HepG2 (cell line): Measurements from ENCODE around the gene SERPINA6. TPM values are rescaled to one million over a fixed set of nuclear protein-coding genes. Genes with fewer than 3 reads are reported as not detected.
A peak's percentile ranks its signal among the peaks of the same experiment; 100 is the strongest.
"Not testable (repeated sequence)": the region's sequence is repeated elsewhere in the genome, so short reads cannot be mapped to it uniquely, and the experiment has no call there.

ENCODE experiments used
- DRAP1 ChIP-seq: IDR thresholded peaks from 2 replicates; pipeline ENCODE4 v1.6.1; 2016; ENCODE audit warnings: missing genetic modification reagents, missing compliant biosample characterization
- FOXP4 ChIP-seq: sonication (generic); formaldehyde crosslinking; IDR thresholded peaks from 2 replicates; pipeline ENCODE4 v1.4.0; 2020; ENCODE audit warnings: missing genetic modification reagents
- KMT2A ChIP-seq: sonication (generic); formaldehyde crosslinking; IDR thresholded peaks from 2 replicates; pipeline ENCODE4 v1.4.0; 2020; ENCODE audit warnings: missing genetic modification reagents
- MTA1 ChIP-seq: sonication (generic); formaldehyde crosslinking; IDR thresholded peaks from 2 replicates; pipeline ENCODE4 v1.4.0; 2020; ENCODE audit warnings: missing genetic modification reagents, mild to moderate bottlenecking, borderline replicate concordance
- PBX2 ChIP-seq: IDR thresholded peaks from 2 replicates; pipeline ENCODE4 v1.6.1; 2016; ENCODE audit warnings: control low read depth
- ZBTB40 ChIP-seq, 2 experiments: fragments of 450-650 bp in 1 of 2; sonication (generic) in 1 of 2; formaldehyde crosslinking in 1 of 2; IDR thresholded peaks; 2 replicates each; pipeline versions ENCODE4 v1.6.1 to v1.8.0; 2016 to 2022; ENCODE audit warnings: antibody characterized with exemption in 1 of 2, mild to moderate bottlenecking in 1 of 2, missing genetic modification reagents in 1 of 2
- ZNF331 ChIP-seq: sonication (generic); formaldehyde crosslinking; IDR thresholded peaks from 2 replicates; pipeline ENCODE4 v1.4.0; 2020; ENCODE audit warnings: missing genetic modification reagents
- ZNF556 ChIP-seq: sonication (generic); formaldehyde crosslinking; IDR thresholded peaks from 2 replicates; pipeline ENCODE4 v1.4.0; 2020; ENCODE audit warnings: mild to moderate bottlenecking, missing genetic modification reagents, borderline replicate concordance
- ZNF574 ChIP-seq: sonication (generic); formaldehyde crosslinking; IDR thresholded peaks from 2 replicates; pipeline ENCODE4 v1.4.0; 2020; ENCODE audit warnings: missing genetic modification reagents
- polyA plus RNA-seq, 8 experiments: library from polyadenylated mRNA; depleted of rRNA in 3 of 8; stranded (reverse) in 7 of 8; unstranded in 1 of 8; fragments of >200 nt; fragmentation: Illumina TruSeq in 4 of 8; extraction: Trizol in 4 of 8; gene quantifications; 2 replicates each; pipeline versions ENCODE4 v1.2.1 to v1.2.3, GENCODE V29; 2011 to 2016; ENCODE audit warnings: low read depth in 4 of 8, missing spikeins in 1 of 8, mixed read lengths in 1 of 8; ENCODE audit not compliant: insufficient read depth in 1 of 8
- total RNA-seq, 5 experiments: library from RNA; depleted of rRNA; stranded (reverse); fragments of >200 nt; fragmentation: Illumina TruSeq; extraction: Trizol; gene quantifications; 2 replicates each; pipeline ENCODE4 v1.2.3, GENCODE V29; 2016; ENCODE audit warnings: low read depth in 1 of 5

SERPINA6 gene
- total and polyA plus RNA-seq, 2 of the 13 experiments (the other 11 are each of a cell fraction or from before 2014, with no cell fraction given): 260 to 333 TPM

- not testable (repeated sequence) for TF ChIP-seq ZBTB40 (IDR thresholded peaks at IDR 0.05)
- TF ChIP-seq ZBTB40 (CRISPR knock-in tag; IDR thresholded peaks at IDR 0.05): peak; percentile 71; the same call in 1 of the 2 replicates
- TF ChIP-seq ZNF556 (CRISPR knock-in tag): peak; percentile 62; the same call in 1 of the 2 replicates
- TF ChIP-seq PBX2: peak; percentile 22; the same call in 1 of the 2 replicates
- peak; percentile 90 for TF ChIP-seq ZNF331 (CRISPR knock-in tag)
- TF ChIP-seq KMT2A (CRISPR knock-in tag): peak; percentile 55; the same call in 1 of the 2 replicates
- TF ChIP-seq ZNF574 (CRISPR knock-in tag): peak; percentile 88
- peak; percentile 57 for TF ChIP-seq DRAP1 (CRISPR knock-in tag)
- peak; percentile 80 for TF ChIP-seq FOXP4 (CRISPR knock-in tag)
- TF ChIP-seq MTA1 (CRISPR knock-in tag): peak; percentile 35; the same call in 1 of the 2 replicates
These were observed 46.1 kb downstream of the SERPINA6 start (continued) for GRCh38 chr14:94276898-94277561.
